Vagina (tissue), 2 donors: ENCODE results near the gene DNMT1. TPM values are rescaled to one million over a fixed set of nuclear protein-coding genes. Genes with fewer than 3 reads are reported as not detected.

Source experiments
- DNase-seq, 2 donors: peaks; one replicate each; pipeline ENCODE4 v3.0.0-alpha.2; 2017; ENCODE audit errors: extremely low spot score in 2 of 2
- H3K27ac ChIP-seq: fragments of 200-600 bp; sonication (generic); one replicate; pipeline ENCODE4 v1.5.1; 2019
- H3K27me3 ChIP-seq: fragments of 200-600 bp; sonication (generic); one replicate; pipeline ENCODE4 v1.5.1; 2019
- H3K36me3 ChIP-seq, 2 donors: fragments of 200-600 bp; sonication (generic); one replicate each; pipeline ENCODE4 v1.5.1; 2017 to 2019
- H3K4me1 ChIP-seq: fragments of 200-600 bp; sonication (generic); one replicate; pipeline ENCODE4 v1.5.1; 2019
- H3K4me3 ChIP-seq, 2 donors: fragments of 200-600 bp; sonication (generic); 1 replicate in 1 of 2; 2 replicates in 1 of 2; pipeline ENCODE4 v1.5.1; 2016 to 2019
- H3K9me3 ChIP-seq: fragments of 200-600 bp; sonication (generic); one replicate; pipeline ENCODE4 v1.5.1; 2019
- POLR2A ChIP-seq, 2 donors: fragments of 450-650 bp; IDR thresholded peaks; one replicate each; pipeline ENCODE4 v1.6.1; 2017; ENCODE audit warnings: antibody characterized with exemption in 2 of 2, mild to moderate bottlenecking in 2 of 2, moderate library complexity in 2 of 2
- POLR2AphosphoS5 ChIP-seq, 2 donors: sonication (generic); formaldehyde crosslinking; IDR thresholded peaks; one replicate each; pipeline ENCODE4 v1.9.0; 2017; ENCODE audit warnings: antibody characterized with exemption in 2 of 2, mild to moderate bottlenecking in 2 of 2, low read depth in 1 of 2; ENCODE audit not compliant: insufficient read depth in 1 of 2
- intact Hi-C: fragments of 100-400 bp; cut with DNase I; formaldehyde crosslinking; loops from one replicate; pipeline ENCODE4 v1.15.1; 2023
- total RNA-seq: library from RNA; depleted of rRNA; stranded (reverse); fragments of >200 nt; gene quantifications from one replicate; pipeline ENCODE4 v1.2.3, GENCODE V29; 2016
- TF ChIP-seq, protein P1 (sequence below), 3 experiments: fragments of 450-650 bp in 2 of 3; fragments of 200-600 bp in 1 of 3; sonication (generic) in 1 of 3; IDR thresholded peaks; one replicate each; pipeline ENCODE4 v1.5.1; 2017 to 2019; ENCODE audit warnings: antibody characterized with exemption in 3 of 3, mild to moderate bottlenecking in 2 of 3, moderate library complexity in 2 of 3

The DNMT1 gene
- total RNA-seq, 1 donor from 2014 or later: 36.8 TPM

DNA sequence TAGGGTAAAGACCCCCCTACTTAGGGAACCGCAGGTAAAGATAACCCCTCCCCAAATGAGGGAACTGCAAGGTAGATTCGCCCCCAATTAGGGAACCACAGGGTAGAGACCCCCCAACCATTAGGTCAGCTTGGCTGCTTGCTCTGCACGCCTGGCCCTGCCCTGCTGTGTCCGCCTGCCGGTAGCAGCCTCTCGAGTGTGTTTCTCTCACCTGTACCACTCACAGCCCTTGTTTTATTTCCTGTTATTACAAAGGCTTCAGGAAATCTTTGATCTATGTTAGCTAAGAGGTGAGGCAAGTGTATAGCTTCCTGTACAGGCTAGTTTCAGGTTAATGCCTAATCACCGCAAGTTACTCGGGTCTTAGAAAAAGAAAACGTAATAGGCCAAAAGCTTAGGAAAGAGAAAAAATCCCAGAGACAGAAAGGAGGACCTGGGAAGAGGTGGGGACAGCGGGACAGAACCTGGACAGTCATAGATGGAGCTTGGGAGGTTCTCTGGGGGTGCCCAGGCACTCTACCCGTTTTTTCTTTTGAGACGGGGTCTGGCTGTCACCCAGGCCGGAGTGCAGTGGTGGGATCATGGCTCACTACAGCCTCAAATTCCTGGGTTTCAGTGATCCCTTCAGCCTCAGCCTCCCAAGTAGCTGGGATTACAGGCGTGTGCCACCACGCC, 51.9 kb downstream of the DNMT1 start:
- Histone ChIP-seq H3K4me3 (no peak overlapping the region), H3K4me1 (no peaks in the 10 kb centered on the region), H3K27me3 (no peaks in the 10 kb centered on the region), H3K36me3 (peaks cover 0 to 95% of the 10 kb centered on the region in 2 donors), H3K27ac (peak overlapping the region; percentile 27), H3K9me3 (no peaks in the 10 kb centered on the region)
- intact Hi-C loops: no loop called here
- no peak for DNase-seq
- TF ChIP-seq POLR2A (IDR thresholded peaks at IDR 0.05): no peak
- TF ChIP-seq, protein P1, sequence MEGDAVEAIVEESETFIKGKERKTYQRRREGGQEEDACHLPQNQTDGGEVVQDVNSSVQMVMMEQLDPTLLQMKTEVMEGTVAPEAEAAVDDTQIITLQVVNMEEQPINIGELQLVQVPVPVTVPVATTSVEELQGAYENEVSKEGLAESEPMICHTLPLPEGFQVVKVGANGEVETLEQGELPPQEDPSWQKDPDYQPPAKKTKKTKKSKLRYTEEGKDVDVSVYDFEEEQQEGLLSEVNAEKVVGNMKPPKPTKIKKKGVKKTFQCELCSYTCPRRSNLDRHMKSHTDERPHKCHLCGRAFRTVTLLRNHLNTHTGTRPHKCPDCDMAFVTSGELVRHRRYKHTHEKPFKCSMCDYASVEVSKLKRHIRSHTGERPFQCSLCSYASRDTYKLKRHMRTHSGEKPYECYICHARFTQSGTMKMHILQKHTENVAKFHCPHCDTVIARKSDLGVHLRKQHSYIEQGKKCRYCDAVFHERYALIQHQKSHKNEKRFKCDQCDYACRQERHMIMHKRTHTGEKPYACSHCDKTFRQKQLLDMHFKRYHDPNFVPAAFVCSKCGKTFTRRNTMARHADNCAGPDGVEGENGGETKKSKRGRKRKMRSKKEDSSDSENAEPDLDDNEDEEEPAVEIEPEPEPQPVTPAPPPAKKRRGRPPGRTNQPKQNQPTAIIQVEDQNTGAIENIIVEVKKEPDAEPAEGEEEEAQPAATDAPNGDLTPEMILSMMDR (IDR thresholded peaks at IDR 0.05): no peak
- TF ChIP-seq POLR2AphosphoS5 (IDR thresholded peaks at IDR 0.05; ENCODE audit: insufficient read depth in 1 of 2, low read depth in 1 of 2): no peak

DNA sequence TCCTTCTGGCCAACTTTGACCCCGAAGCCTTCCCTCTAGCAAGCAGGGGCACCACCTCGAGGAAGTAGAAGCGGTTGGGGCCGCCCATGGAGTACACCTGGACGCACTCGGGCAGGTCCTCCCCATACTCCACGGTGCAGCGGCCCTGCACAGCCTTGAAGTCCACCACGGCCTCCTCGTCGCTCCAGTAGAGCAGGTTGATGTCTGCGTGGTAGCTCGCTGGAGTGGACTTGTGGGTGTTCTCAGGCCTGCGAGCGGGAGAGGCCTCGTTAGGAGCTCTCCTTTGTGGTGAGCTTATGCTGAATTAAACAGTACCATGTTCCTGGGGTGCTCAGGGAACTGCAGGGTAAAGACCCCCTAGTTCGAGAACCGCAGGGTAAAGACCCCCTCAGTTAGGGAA, 52.8 kb downstream of the DNMT1 start:
- Histone ChIP-seq H3K36me3 (peaks cover 0 to 99% of the 10 kb centered on the region in 2 donors), H3K4me1 (no peaks in the 10 kb centered on the region), H3K27ac (no peak overlapping the region), H3K4me3 (no peak overlapping the region), H3K9me3 (no peaks in the 10 kb centered on the region), H3K27me3 (no peaks in the 10 kb centered on the region)
- TF ChIP-seq POLR2AphosphoS5 (IDR thresholded peaks at IDR 0.05; ENCODE audit: insufficient read depth in 1 of 2, low read depth in 1 of 2) (no peak), POLR2A (IDR thresholded peaks at IDR 0.05) (no peak)
- TF ChIP-seq, protein P1 (IDR thresholded peaks at IDR 0.05): no peak
- intact Hi-C loops: no loop called here
- DNase-seq: no peak

DNA sequence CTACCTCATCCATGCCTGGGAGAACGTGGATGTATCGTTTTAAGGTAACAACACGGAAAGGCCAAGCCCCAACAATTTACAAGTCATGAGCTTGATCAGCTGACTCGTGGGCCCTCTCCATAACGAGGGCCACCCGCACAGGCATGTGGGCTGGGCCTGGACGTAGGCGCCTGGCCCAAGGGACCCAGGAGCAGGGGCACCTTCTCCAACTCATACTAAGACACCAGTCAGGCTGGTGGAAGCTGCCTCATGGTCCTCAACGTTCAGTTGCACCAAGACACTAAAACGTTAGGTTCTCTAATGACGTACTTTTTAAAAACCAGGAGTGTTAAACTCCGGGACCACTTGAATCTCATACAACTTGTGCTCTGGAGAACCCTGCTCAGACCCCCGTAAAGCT, 53.3 kb downstream of the DNMT1 start:
- no peak for DNase-seq
- Histone ChIP-seq H3K9me3 (no peaks in the 10 kb centered on the region), H3K4me3 (no peak overlapping the region), H3K36me3 (peaks cover 0 to 99% of the 10 kb centered on the region in 2 donors), H3K4me1 (no peaks in the 10 kb centered on the region), H3K27me3 (no peaks in the 10 kb centered on the region), H3K27ac (no peak overlapping the region)
- TF ChIP-seq, protein P1 (IDR thresholded peaks at IDR 0.05): no peak
- no peak for TF ChIP-seq POLR2A (IDR thresholded peaks at IDR 0.05)
- TF ChIP-seq POLR2AphosphoS5 (IDR thresholded peaks at IDR 0.05; ENCODE audit: insufficient read depth in 1 of 2, low read depth in 1 of 2): no peak
- intact Hi-C loops: no loop called here

DNA sequence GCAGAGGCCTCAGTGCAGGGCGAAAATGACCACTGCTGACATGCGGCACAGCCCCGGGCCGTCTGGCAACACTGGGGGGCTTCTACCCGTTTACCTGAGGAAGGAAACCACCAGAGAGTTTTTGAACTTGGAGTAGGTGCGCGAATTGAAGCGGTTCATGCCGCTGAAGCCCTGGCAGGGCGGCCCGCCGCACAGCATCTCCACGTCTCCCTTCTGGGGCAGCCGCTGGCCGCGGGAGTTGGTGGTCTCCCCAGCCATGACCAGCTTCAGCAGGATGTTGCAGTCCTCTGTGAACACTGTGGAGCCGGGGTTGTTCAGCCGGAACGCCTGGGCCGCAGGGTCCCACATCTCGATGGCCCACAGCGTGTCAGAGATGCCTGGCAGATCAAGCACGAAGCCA, 54.8 kb downstream of the DNMT1 start:
- Histone ChIP-seq H3K27ac (no peak overlapping the region), H3K4me3 (no peak overlapping the region), H3K9me3 (no peaks in the 10 kb centered on the region), H3K27me3 (no peaks in the 10 kb centered on the region), H3K4me1 (no peaks in the 10 kb centered on the region), H3K36me3 (peaks cover 0 to 96% of the 10 kb centered on the region in 2 donors)
- TF ChIP-seq POLR2A (IDR thresholded peaks at IDR 0.05): no peak
- TF ChIP-seq, protein P1 (IDR thresholded peaks at IDR 0.05): no peak
- no peak for TF ChIP-seq POLR2AphosphoS5 (IDR thresholded peaks at IDR 0.05; ENCODE audit: insufficient read depth in 1 of 2, low read depth in 1 of 2)
- intact Hi-C loops: no loop called here
- DNase-seq: no peak
